Loucy (cell line): ENCODE data around the gene ARHGAP15.

Experiments
- H2AFZ ChIP-seq: fragments of 200-600 bp; sonication (generic); 2 replicates; pipeline ENCODE4 v1.6.0; 2016; ENCODE audit warnings: antibody characterized with exemption, mild to moderate bottlenecking, low read length, moderate library complexity
- H3F3A ChIP-seq: fragments of 200-600 bp; 2 replicates; pipeline ENCODE4 v1.6.0; 2016; ENCODE audit warnings: antibody characterized with exemption, low read depth, mild to moderate bottlenecking
- H3K27me3 ChIP-seq: fragments of 200-600 bp; sonication (generic); 2 replicates; pipeline ENCODE4 v1.6.1; 2014; ENCODE audit warnings: low read length, mild to moderate bottlenecking; ENCODE audit not compliant: insufficient read depth, poor library complexity, severe bottlenecking
- H3K36me3 ChIP-seq: fragments of 200-600 bp; sonication (generic); 2 replicates; pipeline ENCODE4 v1.6.1; 2016; ENCODE audit warnings: low read length; ENCODE audit not compliant: insufficient read depth
- H3K4me1 ChIP-seq: fragments of 200-600 bp; sonication (generic); 2 replicates; pipeline ENCODE4 v1.5.1; 2014; ENCODE audit warnings: low read length, mild to moderate bottlenecking; ENCODE audit not compliant: insufficient read depth, poor library complexity, severe bottlenecking
- H3K4me2 ChIP-seq: fragments of 200-600 bp; sonication (generic); 2 replicates; pipeline ENCODE4 v1.6.0; 2014; ENCODE audit warnings: antibody characterized with exemption, low read length, low read depth, mild to moderate bottlenecking; ENCODE audit not compliant: poor library complexity, severe bottlenecking
- H3K4me3 ChIP-seq: fragments of 200-600 bp; sonication (generic); 2 replicates; pipeline ENCODE4 v1.5.1; 2014; ENCODE audit warnings: low read length, mild to moderate bottlenecking, mixed read lengths; ENCODE audit not compliant: poor library complexity, severe bottlenecking
- H3K79me2 ChIP-seq: fragments of 200-600 bp; sonication (generic); 2 replicates; pipeline ENCODE4 v1.6.1; 2014; ENCODE audit warnings: low read length; ENCODE audit not compliant: insufficient read depth
- H3K9ac ChIP-seq: fragments of 200-600 bp; sonication (generic); 2 replicates; pipeline ENCODE4 v1.6.0; 2014; ENCODE audit warnings: mild to moderate bottlenecking, low read depth, low read length, moderate library complexity; ENCODE audit not compliant: poor library complexity, severe bottlenecking
- H3K9me2 ChIP-seq: fragments of 200-600 bp; sonication (generic); replicated peaks from 2 replicates; pipeline ENCODE4 v1.6.1; 2016; ENCODE audit warnings: low read depth, low read length, mixed read lengths
- H3K9me3 ChIP-seq: fragments of 200-600 bp; sonication (generic); 2 replicates; pipeline ENCODE4 v1.6.1; 2014; ENCODE audit warnings: mild to moderate bottlenecking, antibody characterized with exemption, low read length, low read depth; ENCODE audit not compliant: insufficient read depth
- H4K20me1 ChIP-seq: fragments of 200-600 bp; sonication (generic); 2 replicates; pipeline ENCODE4 v1.6.0; 2014; ENCODE audit warnings: antibody characterized with exemption, low read length, mild to moderate bottlenecking; ENCODE audit not compliant: insufficient read depth, poor library complexity, severe bottlenecking
- EZH2phosphoT487 ChIP-seq: fragments of 200-600 bp; IDR thresholded peaks from 2 replicates; pipeline ENCODE4 v1.6.1; 2018; ENCODE audit warnings: antibody characterized with exemption, mild to moderate bottlenecking, moderate library complexity, borderline replicate concordance
- TF ChIP-seq, protein P1 (sequence below): fragments of 200-600 bp; sonication (generic); conservative IDR thresholded peaks from 2 replicates; pipeline ENCODE4 v1.5.1; 2014; ENCODE audit warnings: mild to moderate bottlenecking, antibody characterized with exemption, low read length

The ARHGAP15 gene

DNA sequence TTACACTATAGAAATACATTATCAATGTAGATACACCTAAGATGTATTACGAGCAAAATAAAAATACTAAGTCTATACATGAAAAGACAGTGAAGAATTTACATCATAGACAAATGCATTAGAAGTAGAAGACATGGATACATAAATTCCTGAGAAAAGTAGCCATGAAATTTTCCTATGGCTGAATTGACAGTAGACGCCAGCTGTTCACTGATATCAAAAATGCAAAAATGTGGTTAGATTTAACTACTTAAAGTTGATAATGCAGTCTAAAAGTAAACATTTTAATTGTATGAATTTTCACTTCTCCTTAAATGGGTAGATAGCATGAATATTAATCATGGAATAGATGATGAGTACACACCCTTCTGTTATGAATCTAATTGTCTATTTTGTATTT, 350.9 kb downstream of the ARHGAP15 start:
- Histone ChIP-seq H3K4me1 (peaks cover 10% of the 10 kb centered on the region), H3F3A (no peaks in the 10 kb centered on the region), H3K79me2 (no peaks in the 10 kb centered on the region), H3K4me3 (no peak overlapping the region), H3K9me3 (no peaks in the 10 kb centered on the region), H3K9ac (no peak overlapping the region), H3K4me2 (no peak overlapping the region), H2AFZ (no peak overlapping the region), H3K36me3 (no peaks in the 10 kb centered on the region), H3K27me3 (no peaks in the 10 kb centered on the region), H3K9me2 (no peaks in the 10 kb centered on the region), H4K20me1 (peaks cover 8% of the 10 kb centered on the region)
- TF ChIP-seq, protein P1, sequence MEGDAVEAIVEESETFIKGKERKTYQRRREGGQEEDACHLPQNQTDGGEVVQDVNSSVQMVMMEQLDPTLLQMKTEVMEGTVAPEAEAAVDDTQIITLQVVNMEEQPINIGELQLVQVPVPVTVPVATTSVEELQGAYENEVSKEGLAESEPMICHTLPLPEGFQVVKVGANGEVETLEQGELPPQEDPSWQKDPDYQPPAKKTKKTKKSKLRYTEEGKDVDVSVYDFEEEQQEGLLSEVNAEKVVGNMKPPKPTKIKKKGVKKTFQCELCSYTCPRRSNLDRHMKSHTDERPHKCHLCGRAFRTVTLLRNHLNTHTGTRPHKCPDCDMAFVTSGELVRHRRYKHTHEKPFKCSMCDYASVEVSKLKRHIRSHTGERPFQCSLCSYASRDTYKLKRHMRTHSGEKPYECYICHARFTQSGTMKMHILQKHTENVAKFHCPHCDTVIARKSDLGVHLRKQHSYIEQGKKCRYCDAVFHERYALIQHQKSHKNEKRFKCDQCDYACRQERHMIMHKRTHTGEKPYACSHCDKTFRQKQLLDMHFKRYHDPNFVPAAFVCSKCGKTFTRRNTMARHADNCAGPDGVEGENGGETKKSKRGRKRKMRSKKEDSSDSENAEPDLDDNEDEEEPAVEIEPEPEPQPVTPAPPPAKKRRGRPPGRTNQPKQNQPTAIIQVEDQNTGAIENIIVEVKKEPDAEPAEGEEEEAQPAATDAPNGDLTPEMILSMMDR, result no peak
- TF ChIP-seq EZH2phosphoT487, result no peak

DNA sequence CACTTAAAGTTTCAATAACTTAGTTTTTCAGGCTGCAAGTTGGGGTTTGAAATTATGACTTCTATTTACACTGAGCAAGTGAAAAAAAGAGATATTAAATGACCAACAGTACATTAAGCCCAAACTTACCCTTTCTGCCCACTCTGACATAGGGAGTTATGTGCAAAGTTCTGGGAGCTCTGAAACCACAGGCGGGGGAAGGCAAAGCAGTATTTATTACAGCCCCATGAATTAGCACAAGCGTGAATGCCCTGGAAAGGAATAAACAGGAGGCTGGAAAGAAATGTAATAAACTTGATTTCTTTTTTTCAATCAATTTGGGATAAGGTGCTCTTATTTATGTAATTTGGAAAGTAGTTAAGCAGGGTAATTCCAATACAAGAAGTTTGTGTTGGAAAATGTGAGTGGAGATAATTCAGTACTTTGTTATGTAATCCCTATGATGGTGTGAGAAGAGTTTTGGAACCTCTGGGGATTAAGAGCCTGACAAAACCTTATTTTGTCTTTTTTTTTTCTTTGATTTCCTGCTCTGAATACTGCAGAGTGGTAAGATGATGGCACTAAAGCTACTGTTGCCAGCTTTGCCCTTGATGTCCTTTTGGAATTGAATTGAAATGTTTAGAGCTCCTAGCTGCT, 351.5 kb downstream of the ARHGAP15 start:
- Histone ChIP-seq H3K9ac (no peak overlapping the region), H3K79me2 (no peaks in the 10 kb centered on the region), H3K27me3 (no peaks in the 10 kb centered on the region), H3K9me3 (no peaks in the 10 kb centered on the region), H3K4me1 (peaks cover 10% of the 10 kb centered on the region), H3K36me3 (no peaks in the 10 kb centered on the region), H3K9me2 (no peaks in the 10 kb centered on the region), H2AFZ (no peak overlapping the region), H4K20me1 (peaks cover 8% of the 10 kb centered on the region), H3K4me2 (no peak overlapping the region), H3K4me3 (no peak overlapping the region), H3F3A (no peaks in the 10 kb centered on the region)
- TF ChIP-seq EZH2phosphoT487, result no peak
- TF ChIP-seq, protein P1, result no peak

GRCh38 chr2:143481237-143481623, 352.0 kb downstream of the ARHGAP15 start:
- H3K4me3 ChIP-seq, result no peak overlapping the region
- H3K9me3 ChIP-seq, result no peaks in the 10 kb centered on the region
- H3K36me3 ChIP-seq, result no peaks in the 10 kb centered on the region; the same call in 1 of the 2 replicates
- no peaks in the 10 kb centered on the region for H3K9me2 ChIP-seq
- H3F3A ChIP-seq, result no peaks in the 10 kb centered on the region
- H3K27me3 ChIP-seq, result no peaks in the 10 kb centered on the region
- TF ChIP-seq EZH2phosphoT487, result no peak
- TF ChIP-seq, protein P1, result no peak
- H3K79me2 ChIP-seq, result no peaks in the 10 kb centered on the region
- H3K9ac ChIP-seq, result no peak overlapping the region
- H3K4me1 ChIP-seq, result peaks cover 10% of the 10 kb centered on the region
- peaks cover 8% of the 10 kb centered on the region for H4K20me1 ChIP-seq
- no peak overlapping the region for H2AFZ ChIP-seq
- H3K4me2 ChIP-seq, result no peak overlapping the region
